GM21528 (cell line): ENCODE results near the gene NTS.

Experiments used
- ATAC-seq: cut with Tn5 transposase; IDR thresholded peaks from one replicate; pipeline ENCODE4 v1.9.1; 2021; ENCODE audit warnings: mild to moderate bottlenecking, moderate library complexity; ENCODE audit not compliant: unreplicated experiment, low FRiP score

The NTS gene, protein sequence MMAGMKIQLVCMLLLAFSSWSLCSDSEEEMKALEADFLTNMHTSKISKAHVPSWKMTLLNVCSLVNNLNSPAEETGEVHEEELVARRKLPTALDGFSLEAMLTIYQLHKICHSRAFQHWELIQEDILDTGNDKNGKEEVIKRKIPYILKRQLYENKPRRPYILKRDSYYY

DNA sequence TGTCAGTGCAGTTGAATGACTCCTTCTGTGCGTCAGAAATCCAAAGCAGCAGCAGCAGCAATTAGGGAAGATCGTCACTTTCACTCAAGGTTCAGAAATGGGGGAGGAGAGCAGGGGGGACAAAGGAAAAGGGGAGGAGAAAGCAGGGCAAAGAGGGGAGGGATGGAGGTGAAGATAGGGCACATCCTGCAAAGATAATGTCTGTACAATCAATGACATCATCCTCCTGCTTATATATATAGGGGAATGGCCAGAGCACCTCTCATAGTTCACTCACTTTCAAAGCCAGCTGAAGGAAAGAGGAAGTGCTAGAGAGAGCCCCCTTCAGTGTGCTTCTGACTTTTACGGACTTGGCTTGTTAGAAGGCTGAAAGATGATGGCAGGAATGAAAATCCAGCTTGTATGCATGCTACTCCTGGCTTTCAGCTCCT is at the start of gene NTS:
NTS (plus strand) TSS at position 265 of the 431 bp plus-strand sequence; CDS start at position 374, 109 bp downstream.
- peak; percentile 68 for ATAC-seq

DNA sequence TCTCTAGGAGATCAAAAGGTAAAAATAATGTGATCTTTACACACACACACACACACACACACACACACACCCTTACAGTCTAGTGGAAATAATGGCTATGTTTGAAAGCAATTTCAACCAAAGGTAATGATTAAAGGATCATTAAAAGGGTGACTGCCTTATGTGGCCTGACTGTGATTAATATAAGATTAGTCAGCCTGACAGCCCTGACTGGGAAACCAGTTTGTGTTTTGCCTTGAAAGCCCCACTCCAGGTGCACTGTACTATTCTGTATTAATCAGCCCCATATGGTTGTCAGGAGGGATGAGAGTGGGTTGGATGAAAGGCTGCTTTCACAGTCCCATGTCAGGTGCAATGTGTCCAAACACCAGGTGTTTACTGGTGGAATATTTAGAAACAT is 48.3 kb upstream of the NTS start:
- no peak for ATAC-seq

DNA sequence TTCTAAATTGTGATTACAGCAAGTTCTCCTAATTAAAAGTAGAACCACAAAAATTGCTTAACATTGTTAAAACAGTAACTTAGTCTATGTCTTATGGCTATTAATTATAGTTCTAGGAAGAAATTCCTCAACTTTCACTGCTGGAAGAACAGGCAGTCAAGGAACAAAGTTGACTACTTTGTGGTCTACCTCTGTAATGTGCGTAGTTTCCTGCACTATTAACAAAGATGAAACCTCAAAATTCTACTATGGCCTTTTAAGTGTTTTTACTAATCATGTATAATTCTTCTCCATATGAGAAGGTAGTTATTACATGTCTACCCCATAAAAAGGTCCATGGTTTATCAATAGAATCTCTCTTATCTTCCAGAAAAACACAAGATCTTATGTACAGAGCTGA is 45.5 kb upstream of the NTS start:
- no peak for ATAC-seq

DNA sequence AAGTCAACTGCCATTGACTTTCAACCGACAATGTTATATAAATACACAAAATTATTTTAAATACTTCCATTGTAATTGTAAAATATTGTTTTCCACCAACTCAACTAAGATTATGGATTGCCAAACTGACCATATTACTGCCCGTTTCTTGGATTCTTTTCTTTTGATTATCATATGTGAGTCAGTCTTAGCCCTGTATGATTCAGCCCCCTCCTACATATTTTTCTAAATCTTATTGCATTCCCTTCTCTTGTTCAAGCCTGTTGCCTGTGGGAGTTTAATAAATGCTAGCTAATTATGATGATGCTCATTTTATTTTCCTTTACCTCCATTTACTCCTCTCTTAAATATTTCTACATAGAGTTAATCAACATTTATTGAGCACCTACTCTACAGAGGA is 44.7 kb upstream of the NTS start:
- no peak for ATAC-seq

DNA sequence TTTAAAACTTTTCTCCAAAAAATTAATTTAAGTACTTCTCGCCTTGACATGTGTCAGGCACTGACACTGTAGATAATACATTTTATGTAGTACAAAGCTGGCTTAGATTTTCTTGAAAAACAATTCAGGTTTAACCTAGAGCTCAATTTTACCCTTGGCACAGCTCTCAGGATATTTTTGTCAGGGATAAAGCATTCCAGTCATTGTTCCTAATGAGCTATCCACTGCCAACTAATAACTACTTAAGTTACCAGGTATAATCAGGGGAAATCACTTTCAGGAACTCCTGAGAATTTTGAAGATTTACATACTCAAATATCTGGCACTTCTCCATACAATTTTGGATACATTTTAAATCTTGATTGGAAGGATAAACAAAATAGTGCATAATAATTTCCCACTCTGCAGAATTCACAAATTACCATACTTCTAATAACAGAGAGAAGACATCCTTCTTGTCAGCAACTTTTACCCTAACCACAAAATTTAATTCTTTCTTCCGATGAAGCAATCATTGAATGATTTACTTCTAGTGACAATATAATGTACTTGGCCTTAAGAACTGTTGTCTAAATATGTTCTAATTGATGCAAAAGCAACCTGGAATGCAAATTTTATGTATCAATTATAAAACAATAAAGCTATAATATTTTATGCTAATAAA is 42.6 kb upstream of the NTS start:
- ATAC-seq, result no peak

DNA sequence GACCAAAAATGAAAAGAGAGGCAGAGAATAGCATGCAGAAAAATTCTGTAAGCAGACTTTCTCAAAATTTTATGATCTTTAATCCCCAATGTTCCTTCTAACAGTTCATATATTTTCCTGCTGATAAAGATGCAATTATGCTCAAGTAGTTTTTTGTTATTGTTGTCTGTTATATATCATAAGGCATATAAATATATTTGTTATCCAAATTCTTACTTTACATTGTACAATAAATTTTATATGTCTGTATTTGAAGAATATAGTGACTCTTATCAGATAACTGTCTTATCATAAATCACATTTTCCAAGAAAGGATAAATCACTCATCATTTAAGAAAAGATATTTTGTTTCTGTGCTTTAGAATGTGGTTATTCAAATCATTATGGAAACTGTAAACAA is 40.5 kb upstream of the NTS start:
- ATAC-seq, result no peak

DNA sequence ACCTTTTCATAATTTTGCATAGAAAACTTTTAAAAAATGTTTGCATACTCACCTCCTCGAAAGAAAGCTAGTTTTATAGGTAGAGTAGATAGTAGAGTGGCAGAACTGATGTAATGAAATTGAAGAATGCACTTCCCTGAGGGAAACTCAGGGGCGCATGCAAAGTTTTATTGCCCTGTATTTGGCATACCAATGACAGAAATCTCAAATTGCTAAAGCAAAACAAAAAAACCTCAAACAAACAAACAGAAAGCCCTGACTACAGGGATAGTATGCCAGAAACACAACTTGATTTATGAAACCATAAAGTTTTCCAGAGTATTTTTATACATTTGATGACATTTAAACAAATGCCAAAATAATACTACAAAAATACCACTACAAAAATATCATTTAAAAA is 39.7 kb upstream of the NTS start:
- no peak for ATAC-seq

DNA sequence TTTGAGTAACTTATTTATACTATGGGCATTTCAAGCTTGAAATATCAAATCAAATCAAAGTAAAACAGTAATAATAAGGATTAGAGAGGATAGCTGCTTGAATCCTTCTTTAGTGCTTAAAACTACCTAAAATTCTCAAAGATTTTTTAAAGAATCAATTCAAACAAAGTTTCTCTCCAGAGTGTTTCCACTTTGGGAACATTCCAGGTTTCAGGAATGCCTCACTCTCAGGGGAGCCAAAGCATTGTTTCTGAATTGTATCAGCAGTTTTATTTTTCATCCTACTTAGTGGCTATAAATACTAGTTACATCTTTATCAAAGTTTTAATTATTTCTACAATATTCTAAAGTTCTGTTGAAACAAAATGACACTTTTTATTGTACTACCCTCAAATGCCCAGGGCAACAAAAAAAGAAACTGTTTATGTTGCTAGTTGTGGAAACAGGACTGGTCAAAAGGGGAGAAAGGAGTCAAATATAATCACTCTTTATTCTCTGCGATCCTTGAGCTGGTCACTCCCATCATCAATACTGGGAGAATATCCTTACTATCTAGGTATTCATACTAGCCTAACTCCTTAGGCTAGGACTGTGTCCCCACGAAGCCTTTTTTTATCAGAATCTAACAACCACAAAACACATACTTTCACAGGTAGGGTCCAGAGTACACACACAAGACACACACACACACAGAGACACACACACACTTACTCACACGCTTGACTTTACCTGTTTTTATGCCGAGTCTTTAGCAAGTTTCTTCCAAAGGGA is 38.5 kb upstream of the NTS start:
- no peak for ATAC-seq

DNA sequence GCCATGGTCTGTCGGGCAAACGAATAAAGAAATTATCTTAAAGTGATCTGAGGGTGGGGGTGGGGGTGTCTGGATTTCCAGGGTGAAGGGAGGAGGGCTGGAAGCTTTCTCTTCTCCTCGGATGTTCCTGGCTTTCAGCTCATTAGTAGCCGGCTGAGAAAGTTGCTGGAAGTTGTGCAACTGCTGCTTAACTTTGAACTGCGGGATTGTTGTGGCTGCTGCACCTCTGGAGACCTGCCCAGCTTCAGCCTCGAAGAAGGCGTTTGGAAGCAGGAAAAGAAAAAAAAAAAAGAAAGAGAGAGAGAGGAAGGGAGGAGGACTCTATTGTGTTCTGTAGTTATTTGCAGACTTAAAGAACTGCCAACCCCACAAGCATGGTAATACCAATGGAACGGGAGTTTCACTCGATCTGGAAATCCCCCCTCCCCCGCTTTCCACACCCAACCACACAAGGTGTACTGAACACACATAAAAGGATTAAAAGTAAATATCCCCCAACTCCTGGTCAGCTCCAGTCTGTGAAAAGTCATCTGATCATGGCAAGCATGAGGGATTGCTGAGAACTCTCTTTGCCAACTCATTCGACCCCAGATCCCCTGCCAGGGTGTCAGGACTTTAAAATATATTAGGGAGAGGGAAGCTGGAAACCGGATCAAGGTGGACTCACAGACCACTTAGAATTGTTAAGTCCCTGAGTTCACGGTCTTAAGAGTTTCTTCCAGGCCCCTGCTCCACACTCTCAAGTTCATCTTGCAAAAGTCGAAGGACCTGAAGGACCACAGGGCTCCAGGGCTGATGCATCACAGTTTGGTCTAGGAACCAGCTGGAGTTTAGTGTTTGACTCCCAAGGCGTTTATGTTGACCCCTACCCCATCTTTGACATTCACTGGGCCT is 37.7 kb upstream of the NTS start, which contains the start of gene RASSF9:
RASSF9 (minus strand) TSS at position 213 of the 894 bp plus-strand sequence; CDS start at position 5, 208 bp downstream.
- no peak for ATAC-seq

DNA sequence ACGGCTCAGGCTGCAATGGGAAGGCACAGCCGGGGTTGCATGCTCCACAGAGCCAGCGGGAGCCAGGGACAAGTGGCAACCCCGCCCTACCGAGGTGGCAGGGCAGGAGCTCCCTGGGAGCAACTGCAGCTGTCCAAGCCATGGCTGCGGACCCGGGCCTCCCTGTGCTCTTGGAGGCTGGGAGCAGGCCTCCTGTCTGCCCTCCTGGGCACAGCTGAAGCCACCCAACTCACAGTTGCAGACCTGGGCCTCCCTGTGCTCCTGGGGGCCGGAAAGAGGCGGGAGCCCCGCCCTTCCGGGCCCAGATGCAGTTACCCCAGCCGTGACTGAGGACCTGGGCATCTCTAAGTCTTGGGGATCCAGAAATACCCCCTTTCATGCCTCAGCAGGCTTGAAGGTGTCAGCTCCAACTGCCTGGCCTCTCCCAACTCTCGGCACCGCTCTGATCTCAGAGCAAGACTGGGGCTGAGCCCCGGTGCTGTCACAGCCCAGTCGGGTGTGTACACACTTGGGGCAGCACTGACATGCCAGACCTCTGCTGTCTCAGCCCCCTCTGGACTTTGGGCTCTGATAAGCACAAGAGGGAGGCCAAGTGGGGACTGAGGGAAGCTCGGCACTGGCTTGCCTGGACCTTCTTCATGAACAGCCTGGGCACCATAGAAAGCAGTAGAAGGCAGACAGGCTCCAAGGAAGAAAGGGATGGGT is 30.3 kb upstream of the NTS start:
- no peak for ATAC-seq

DNA sequence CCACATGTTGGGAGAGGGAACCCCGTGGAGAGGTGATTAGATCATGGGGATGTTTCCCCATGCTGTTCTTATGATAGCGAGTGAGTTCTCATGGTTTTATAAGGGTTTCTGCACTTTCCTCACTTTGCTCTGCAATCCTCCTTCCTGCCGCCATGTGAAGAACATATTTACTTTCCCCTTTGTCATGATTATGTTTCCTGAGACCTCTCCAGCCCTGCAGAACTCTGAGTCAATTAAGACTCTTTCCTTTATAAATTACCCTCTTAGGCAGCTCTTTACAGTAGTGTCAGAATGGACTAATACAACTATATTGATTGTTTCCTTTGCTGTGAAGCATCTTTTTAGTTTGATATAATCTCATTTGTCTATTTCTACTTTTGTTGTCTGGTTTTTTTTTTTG is 24.8 kb upstream of the NTS start:
- no peak for ATAC-seq

DNA sequence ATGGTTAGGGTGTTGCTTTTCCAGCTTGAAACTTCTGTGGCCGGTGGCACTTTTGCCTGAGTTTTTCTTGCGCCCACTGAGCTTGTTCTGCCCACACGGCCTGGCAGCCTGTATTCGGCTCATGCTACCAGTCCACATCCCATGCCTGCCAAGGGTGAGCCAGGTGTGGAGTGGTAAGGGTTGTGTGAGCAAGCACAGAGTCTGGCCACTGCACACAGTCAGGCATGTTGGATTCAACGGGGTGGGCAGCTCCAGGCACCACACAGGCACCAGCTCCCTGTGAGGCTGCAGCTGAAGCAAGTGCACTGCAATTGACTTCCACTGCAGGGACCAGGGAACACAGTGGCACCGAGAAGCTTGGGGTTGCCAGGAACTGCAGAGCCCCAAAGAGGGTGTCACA is 18.8 kb upstream of the NTS start:
- no peak for ATAC-seq

DNA sequence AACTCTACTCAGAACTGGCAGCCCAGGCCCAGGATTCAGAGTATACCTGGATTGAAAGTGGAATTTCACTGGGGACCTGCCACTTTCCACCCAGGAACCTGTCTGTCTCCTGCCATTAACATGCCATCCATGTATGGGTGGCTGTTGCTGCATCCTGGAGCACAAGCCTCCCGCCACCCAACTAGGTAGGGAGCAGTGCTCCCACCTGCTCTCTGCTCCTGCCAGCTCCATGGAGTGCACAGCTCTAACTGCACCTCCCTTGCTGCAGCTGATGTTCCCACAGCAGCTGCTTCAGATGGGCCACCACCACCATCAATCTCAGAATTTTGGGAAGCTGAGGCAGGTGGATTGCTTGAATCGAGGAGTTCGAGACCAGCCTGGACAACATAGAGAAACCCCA is 17.1 kb upstream of the NTS start:
- ATAC-seq, result no peak

DNA sequence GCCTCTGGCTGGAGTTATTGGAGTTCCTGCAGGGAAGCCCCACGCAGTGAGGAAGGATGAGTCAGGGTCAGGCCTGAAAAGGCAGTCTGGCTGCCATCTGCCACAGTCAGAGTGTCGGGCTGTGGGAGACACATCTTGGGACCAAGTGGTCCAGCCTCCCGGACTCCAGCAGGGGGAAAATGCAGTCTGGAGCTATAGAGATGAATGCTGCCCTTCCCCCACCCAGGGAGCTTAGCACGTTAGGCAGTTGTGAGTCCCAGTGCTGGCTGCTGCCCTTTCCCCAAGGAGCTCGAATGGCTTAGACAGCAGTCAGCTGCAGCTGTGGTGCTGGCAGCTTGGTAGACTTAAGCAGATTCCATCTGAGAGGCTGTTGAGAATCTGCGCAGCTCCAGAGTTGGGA is 8.2 kb upstream of the NTS start:
- no peak for ATAC-seq

DNA sequence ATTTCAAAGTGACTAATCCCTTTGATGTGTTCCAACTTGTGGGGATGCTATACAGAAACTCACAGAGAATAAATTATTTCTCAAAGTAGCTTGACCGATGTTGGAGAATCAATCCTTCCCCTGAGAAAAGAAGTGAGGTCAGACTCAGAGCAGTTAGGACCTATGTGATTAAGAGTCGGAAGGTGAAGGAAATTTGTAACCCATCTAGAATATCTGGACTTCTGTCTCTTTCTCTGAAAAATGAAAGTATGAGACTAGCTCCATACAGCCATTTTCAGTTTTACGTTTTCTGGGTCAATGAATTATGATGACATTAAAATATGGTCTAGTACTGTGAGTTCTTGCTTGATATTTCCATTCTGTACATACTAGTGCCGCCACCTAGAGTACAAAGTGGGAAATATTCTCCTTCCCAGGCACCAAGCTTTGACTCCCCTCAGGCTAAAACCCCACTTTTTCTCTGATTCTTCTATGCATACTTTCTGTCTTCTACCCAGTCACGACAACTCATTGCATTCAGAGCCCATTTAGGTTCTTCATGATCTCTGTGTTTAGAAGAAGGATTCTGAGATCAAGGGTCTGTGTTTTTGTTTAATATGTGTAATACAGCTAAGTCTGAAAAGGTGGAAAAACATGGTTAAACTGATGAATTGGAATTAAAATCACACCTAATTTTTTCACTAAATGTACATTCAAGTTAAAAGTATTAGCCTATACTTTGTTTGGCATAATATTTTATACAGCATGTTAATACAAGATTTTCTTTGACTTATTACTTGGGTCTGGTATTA is 6.9 kb upstream of the NTS start:
- peak; percentile 95 for ATAC-seq

DNA sequence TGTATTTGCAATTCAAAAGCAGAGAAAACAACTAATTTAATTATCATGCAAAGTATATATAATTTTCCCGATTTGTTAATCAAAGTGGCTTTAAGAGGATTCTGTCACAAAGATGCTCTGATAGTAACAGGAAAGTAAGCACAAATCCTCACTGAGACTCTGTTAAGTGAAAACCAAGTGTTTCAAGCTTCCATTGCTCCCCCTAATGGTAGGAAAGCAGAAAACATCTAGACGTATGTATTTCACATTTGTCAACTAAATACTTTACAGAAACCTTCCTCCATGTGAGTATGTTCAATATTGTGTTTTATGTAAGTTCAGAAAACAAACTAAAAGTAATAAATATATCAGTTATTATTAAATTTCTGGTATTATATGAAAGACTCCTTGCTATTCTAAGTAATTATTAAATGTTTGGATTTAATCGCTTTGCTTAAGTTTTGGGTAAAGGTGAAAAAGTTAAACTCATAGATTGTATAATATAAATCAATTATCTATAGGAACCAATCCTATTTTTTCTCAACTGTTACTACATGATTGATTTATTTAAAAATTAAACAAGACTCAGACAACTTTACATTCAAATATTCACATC is 1.5 kb upstream of the NTS start:
- no peak for ATAC-seq

DNA sequence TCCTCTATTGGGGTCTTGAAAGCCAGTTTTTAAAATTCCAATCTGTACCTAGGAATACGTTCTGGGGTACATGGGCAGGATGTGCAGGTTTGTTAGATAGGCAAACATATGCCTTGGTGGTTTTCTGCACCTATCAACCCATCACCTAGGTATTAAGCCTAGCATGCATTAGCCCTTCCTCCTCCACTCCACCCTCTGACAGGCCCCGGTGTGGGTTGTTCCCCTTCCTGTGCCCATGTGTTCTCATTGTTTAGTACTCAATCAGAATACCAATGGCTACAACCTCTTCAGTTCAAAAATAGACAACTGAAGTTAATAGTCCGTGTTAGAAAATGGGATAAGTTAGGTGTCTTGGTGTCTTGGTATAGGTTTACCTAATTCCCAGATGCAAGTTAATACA is 3.4 kb downstream of the NTS start:
- no peak for ATAC-seq

DNA sequence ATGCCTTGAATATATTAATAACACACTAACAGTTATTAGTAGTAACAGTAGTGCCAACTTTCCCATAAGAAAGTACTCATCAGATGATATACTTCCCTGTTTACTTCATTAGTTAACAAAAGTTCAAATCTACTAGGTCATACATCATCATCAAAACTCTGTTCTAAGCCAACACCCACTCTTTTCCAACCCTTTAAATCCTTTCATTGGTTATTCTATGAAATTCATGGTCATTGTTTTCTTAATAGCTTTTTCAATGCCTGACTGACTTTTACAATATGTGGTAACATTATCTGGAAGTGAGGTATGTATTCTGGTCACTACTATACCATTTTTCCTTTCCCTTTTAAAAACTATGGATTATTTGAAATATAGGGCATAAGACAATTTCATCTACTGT is 9.7 kb downstream of the NTS start:
- ATAC-seq, result no peak

DNA sequence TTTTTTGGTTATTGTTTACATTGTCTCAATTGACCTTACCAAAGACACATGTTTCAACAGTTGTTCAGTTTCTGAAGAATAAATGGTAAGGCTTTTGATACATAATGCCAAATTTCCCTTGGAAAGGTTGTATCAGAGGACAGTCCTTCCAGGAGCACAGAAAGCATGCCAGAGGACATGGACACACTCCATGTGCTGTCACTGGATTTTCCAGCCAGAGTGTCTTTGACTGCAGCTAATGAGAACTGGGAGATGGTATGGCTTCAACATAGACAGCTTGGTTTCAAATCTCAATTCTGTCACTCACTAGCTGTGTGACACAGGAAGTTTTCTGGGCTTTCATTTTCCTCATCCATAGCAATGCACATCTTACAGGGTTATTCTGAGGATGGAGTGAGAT is 20.6 kb downstream of the NTS start:
- no peak for ATAC-seq
